Measurements from ENCODE around the gene ARHGAP28.
A peak's percentile ranks its signal among the peaks of the same experiment; 100 is the strongest.

ARHGAP28 gene, protein sequence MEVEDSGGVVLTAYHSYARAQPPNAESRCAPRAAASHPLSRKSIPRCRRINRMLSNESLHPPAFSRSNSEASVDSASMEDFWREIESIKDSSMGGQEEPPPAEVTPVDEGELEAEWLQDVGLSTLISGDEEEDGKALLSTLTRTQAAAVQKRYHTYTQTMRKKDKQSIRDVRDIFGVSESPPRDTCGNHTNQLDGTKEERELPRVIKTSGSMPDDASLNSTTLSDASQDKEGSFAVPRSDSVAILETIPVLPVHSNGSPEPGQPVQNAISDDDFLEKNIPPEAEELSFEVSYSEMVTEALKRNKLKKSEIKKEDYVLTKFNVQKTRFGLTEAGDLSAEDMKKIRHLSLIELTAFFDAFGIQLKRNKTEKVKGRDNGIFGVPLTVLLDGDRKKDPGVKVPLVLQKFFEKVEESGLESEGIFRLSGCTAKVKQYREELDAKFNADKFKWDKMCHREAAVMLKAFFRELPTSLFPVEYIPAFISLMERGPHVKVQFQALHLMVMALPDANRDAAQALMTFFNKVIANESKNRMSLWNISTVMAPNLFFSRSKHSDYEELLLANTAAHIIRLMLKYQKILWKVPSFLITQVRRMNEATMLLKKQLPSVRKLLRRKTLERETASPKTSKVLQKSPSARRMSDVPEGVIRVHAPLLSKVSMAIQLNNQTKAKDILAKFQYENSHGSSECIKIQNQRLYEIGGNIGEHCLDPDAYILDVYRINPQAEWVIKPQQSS

DNA sequence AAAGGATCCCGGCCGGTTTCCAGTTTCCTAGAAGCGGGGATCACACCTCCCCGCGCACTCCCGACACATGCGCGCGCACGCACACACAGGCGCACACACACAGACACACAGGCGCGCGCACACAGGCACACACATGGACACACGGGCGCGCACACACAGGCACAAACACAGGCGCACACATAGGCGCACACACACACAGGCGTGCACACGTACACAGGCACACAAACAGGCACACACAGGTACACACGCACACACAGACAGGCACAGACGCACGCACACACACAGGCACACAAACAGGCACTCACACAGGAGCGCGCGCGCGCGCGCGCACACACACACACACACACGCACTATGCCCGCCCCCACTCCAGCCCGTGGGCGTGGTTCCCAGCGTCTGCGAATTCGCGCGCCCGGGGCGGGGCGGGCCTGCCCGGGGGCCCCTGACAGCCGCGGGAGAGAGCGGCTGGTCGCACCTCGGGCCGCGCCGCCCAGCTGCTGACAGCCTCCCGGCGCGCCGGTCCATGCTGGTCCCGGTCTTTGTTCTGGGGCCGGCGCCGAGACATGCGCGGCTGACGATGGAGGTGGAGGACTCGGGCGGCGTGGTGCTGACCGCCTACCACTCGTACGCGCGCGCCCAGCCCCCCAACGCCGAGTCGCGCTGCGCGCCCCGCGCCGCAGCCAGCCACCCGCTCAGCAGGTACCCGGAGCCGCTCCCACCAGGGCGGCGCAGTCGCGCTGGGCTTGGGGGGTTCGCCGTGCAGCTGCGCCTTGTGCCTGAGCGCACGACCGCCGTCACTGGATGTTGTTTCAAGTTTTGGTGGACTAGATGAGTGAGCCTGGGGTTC, at the start of gene ARHGAP28:
Gene ARHGAP28 (plus strand): TSS at position 470 of the 845 bp plus-strand sequence. CDS start 106 bp downstream, at position 576.
- DNase-seq: peak; percentile 68

DNA sequence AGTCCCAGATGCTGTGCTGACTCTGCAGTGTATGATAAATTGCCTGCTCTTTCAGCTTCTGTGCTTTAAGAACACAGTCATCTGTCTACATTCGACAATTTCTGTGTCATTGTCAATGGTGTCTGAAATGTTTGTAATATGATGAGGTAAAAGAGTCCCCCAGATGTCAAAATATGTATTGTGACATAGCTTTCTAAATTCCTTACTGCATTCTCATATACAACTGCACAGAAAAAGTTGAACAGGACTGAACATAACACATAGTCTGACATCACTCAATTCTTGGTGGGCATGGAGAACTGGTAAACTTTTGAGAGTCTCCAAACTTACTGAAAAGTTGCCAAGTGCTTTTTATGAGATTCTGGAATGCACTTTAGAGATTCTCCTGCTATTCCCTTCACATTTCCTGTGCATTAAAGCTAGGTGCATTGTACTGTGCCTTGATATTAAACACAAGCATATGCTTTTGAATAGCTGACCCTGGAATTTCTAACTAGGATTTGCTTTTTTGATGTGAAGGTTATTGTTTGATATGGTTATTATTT, 48.1 kb upstream of the ARHGAP28 start:
- no peak for DNase-seq

DNA sequence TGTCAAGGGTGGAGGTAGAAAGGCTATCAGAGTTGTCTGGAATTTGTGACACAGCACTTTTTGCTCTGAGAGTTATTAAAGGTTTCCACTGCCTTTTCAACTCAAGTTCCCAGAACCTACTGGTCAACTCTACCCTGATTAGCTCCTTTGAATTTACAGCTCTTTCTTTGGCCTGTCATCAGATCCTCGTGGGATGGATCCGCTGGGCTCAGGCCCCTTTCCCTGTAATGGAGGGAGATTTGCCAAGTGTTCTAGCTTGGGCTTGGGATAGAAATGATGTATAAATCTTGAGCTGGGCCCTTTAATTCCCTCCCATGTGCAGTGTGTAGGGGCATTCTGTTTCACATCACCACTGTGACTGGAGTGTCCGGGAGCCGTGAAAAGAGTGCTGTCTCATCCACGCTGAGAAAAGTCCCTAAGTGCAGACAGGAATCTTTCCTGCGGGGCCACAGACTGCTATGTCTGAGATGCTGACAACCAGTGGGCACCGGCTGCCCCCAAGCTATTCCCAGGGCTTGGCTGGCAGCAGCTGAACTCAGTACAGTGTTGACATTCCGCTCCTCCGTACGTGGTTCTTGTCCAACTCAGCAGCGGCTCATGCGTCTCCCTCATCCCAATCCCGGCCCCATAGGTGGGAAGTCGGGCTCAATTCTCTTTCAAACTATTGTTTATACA, 46.9 kb upstream of the ARHGAP28 start:
- no peak for DNase-seq

DNA sequence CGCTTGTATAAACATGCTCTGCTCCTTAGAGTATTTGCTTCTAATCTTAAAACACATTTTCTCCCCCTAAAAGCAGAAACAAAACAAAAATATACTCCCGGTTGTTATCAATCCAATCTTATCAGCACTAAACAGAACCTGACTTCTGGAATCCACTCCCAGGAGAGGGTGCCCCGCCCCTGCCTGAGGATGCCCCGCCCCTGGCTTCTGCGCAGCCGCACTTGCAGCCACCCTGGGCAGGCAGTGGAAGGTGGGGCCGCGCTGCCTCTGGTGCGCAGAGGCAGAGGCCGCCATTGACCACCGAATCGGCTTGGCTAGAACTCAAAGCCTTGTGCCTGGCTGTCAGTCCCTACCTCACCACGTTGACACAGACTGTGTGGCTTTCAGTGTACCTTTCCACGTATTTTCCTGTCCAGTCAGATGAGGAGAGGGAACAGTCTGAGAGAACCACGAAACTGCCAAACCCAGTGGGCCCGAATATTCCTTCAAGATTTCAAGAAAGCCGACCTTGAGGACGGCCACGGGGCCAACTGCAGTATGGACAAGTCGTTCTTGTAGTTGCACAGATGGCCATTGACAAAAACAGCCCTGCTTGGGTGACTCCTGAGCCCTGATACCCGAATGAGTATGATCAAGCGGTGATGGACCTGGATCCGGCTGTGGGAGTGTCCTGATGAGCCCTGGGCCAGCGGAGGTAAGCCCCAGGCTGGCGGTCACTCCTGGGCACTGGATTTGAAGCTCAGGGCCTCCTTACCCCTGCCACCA, 46.2 kb upstream of the ARHGAP28 start:
- DNase-seq: peak; percentile 11

DNA sequence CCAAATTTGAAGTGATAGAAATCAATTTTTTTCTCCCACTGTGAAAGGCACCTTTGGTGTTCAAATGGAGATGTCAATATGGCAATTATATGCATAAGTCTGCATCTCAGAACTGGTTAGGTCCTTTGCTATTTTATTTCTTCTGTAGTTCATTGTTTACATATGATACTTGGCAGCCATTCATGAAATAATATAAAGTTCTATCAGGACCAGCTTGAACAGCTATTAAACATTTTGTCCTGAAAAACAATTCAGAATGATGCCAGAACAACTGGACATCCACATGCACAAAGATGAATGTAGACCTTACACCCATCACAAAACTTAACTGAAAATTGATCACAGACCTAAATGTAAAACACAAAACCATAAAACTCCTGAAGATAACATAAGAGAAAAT, 41.8 kb upstream of the ARHGAP28 start:
- no peak for DNase-seq

DNA sequence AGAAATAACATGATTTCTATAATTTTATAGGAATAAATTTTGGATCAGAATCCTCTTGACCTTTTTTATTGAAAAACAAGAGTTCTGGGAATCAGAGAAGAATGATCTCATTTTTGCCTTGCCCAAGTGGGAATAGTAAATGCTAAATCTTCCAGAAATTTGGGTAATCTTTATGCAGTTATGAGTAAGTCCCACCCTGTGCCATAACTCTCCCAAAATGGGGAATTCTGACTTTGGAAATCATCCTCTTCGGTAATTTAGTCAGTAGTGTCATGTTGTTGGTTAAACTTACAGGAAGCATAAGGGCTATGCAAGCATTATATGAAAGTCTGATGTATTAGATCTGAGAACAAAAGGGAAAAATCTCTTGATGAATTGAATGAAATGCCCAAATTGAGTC, 20.6 kb upstream of the ARHGAP28 start:
- DNase-seq: no peak

DNA sequence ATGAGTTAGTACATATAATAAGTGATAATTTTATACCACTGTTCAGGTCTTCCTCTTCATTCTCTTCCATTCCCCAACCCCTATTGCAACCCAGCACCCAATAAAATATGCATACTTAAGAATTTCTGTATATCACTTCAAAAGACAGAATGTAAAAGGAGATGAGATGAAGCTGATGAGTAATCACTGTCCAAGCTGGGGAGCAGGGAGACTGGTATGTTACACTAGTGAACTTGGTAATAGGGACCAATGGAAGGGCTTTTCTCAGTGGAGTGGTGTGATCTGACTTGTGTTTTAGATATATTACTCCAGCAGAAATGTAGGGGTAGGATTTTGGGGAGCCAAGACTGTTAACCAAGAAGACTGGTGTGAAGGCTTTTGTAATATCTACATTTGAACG, 18.0 kb upstream of the ARHGAP28 start:
- DNase-seq: no peak

DNA sequence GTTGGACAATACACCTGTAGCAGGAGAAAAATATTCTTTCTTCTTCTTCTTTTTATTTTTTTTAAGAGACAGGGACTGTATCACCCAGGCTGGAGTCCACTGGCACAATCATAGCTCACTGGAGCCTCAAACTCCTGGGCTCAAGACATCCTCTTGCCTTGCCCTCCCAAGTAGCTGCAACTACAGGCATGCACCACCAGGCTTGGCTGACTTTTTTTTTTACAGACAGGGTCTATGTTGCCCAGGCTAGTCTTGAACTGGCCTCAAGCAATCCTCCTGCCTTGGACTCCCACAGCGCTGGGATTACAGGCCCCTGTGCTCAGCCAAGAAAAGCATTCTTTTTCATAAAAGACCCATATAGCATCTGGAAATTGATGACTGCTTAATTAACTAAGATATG, 17.1 kb upstream of the ARHGAP28 start:
- DNase-seq: no peak

DNA sequence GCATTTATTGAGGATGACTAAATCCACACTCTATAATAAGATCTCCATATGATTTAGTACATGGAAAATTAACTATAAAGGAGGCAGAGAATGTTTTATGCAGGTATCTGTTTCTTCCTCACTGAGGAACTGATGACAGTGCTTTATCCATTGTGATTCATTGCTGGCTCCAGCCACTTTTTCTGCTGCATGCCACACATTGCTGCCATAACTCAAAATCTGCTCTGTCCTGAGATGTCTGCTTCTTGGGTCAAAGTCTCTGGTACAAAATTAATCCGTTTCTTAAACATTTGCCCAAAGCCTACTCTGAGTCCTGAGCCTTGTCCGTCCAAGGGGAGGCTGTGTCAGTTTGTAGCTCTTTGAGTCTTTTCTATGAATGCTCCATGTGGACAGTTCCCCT, 15.5 kb upstream of the ARHGAP28 start:
- no peak for DNase-seq

DNA sequence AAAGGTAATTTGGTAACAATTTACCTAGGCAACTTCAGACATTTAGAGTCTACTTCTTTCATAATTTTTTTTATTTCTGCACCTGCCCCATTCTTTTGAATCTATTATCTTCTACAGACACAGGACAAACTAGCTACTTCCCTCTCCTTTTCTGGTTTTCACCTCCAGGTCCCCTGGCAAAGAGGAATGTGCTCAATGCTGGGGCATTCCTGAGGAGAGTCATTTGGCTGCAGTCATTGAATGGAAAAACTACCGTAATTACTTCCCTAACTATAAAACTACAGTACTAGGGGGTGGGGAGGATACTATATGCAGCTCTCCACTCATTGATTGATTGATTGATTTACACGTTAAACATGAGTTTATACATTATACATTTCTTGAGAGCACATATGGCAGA, 11.2 kb upstream of the ARHGAP28 start:
- no peak for DNase-seq

DNA sequence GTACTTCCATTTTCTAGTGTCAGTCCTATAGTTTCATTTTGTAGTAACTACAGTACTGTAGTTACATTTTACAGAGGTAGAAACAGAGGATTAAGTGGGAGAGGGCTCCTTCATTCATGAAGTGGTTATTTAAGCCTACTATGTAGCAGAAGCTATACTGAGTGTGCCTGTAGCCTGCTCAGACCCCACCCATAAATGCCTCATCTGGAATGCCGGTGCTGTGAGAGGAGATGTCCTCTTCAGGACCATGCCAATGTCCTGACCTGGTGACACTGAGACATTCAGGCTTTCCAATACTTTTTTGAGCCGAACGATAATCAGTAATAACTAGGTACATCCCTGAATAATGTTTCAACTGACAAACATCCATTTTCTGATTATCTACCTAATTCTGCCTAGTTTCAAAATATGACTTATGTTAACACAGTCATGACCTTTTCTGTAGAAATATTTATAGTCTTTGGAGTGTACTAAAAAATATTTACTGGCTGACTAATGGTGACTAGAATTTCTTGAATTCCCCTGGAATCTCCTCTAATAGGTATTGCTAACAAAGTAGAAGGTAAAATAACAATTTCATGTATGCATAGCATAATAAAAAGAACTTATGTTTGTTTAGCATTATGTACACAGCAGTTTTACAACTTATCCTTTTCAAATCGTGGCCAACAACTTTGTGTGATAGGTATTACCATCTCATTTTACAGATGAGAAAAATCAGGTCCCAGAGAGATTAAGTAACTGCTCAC, 10.2 kb upstream of the ARHGAP28 start:
- no peak for DNase-seq

DNA sequence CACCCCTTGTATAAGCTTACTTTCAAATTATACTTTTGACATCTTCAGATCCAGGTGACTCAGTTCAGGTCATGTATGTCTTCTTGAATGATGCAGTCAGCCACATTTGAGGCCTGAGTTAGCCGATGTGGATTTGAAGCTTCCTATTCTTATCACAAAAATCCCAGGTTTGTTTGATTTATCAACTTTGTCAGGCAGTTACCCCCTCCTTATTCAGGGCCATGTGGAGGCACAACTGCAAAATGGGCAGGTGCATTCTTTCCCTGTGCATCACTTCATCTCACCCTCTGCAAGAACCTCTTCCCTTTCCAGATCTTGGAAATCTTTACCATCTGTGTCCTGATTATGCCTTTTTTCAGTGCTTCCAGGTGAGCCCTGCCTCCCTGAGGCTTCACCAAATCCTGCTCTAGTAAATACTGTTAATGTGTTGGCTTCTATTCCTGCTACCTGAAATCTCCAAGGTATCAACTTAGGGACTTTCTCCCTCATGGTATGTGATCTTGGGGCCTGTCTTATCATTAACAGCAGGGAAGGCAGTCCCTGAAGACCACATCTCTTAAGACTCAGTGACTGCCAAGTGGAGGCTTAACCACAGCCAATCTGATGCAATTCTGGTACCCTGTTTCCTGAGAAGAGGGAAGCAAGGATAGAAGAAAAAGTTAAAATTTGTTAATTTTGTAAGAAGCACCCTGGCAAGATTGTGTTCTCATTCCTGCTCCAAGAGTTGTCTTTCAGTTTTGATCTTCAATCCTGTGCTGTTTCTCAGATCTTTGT, 9.4 kb upstream of the ARHGAP28 start:
- DNase-seq: no peak

DNA sequence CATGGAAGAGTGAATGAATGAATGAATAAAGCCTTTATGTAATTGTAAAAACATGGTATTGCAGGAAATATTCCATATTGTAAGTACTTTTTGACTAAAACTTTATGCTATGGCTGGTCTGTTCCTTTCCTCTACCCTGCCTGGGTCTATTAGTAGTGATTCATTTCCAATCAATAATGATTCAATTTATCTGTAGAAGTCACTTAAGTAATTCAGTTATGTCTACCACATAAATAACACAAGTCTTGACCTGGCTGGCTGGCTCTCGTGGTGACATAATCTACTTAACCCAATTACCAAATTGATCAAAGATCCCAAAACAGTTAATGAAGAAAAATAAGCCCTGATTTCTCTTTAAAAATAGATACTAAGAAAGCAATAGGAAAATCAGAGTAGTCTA, 7.8 kb upstream of the ARHGAP28 start:
- no peak for DNase-seq

DNA sequence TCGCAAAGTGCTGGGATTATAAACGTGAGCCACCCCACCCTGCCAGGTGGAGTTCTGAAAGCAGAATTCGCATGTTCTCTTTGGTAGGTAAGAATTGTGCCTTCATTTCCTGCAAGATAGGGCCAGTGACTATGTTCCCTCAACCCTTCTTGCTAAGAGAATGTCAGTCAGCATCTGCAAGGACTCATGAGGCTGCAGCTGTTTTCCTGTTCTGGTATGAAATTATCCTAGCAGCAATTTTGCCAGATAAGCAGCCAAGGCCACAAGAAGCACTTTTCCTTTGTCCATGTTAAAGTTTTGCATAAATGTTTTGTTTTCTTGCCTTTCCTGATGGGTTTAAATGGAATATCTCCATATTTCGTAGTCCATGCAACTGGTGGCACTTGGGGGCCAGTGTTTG, 6.8 kb upstream of the ARHGAP28 start:
- DNase-seq: no peak

DNA sequence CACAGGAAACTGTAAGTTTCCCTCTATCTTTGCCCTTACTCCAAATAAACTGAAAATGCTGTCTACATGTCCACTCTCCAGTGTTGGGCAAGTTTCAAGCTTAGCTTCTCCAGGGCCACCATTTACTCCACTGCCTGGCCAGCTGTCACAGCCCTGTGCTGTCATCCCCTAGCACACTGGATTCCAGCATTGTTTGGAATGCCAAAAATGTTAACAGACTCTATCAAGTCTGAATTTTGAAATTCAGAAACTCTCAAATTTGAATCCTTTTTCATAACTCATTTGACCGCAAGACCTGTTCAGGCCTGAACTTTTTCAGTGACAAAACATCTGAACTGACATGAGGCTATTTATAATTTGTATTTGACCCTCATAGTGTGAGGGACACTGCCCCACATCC, 5.2 kb upstream of the ARHGAP28 start:
- DNase-seq: no peak

DNA sequence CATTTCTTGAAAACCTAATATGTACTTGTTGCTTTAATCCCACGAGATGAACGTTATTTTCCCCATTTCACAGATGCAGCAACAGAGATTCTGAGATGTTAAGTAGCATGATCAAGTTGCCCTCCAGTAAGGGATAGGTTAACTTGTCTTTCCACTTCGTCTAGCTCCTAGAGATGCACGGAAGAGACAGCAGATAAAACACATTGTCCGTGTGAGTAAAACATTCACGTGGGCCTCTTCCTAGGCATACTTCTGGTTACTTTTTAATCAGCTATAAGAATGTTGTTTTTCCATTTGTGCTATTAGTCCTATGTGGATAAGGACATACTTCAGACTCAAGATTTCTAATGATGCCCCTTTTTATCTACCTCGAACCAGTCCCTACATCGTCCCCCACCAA, 1.2 kb upstream of the ARHGAP28 start:
- no peak for DNase-seq

DNA sequence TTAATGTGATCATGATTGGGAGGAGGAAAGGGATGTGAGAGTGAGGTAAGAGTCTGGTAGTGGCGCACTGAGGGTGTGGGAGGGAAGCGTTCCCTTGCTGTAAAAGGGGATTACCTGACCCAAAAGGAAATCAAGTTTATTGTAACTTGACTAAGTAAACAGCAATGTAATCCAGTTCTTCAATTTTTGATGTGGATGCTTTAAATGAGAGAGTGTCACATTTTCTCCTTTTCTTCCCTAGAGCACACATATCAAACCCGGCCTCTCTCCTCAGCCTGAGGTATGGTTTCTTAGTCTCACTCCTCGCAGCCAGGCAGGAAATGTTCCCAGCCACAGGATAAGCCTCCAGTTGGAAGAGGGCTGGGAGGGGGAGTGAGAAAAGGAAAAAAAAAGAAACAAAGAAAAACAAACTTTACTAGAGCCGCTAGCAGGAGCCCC, 688 bp upstream of the ARHGAP28 start:
- DNase-seq: no peak

DNA sequence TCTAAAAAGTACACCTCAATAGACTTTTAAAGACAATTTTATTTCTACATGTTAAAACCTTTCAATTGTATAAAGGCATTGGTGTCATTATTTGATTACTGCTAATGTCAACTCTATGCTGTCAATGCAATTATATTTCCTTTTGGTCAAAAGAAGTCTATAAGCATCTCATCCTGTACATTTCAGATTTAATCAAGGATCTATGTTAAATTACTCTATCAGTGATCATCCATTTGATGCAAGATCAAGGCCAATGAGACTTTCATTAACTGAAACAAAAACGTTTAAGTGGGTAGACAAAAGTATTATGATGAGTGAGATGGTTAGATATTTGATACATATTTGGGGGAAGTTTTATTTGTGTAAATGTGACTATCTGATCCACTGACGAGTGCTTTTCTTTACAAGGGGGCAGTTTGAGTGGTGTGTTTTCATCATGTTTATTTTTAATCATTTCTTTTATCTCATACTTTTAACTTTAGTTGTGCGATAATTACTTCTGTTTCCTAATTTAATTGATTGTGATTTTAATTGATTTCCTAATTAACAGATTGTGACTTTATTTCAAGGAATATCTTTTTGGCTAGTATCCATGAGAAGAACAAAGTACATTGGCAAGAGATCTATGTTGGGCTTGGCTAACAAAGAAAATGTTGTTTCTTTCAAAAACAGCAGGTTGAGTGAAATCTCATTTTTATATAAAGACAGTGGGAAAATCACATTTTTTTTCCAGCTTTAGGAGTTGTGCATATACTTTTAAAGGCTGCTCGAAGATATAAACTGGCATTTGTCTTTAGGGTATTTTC, 1.1 kb downstream of the ARHGAP28 start:
- DNase-seq: no peak

DNA sequence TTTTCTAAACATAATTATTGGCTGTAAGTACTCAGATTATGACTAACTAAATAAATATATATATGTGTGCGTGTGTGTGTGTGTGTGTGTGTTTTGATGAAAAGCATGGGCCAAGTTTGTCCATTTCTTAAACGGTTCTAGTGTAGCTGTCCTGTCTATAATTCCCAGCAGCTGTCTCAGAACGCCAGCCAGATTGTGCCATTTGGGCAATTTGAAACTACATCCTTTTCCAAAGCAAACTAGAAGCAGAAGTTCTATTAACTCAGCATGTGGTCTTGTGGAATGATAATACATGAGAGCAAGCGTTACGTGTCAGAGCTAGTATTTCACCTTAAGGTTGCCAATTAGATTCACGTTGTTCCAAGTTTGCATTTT, 1.7 kb downstream of the ARHGAP28 start:
- DNase-seq: no peak
